GM19468 (cell line): ENCODE results near the gene PTGER3.

Source experiments
- ATAC-seq: cut with Tn5 transposase; IDR thresholded peaks from one replicate; pipeline ENCODE4 v1.9.1; 2021; ENCODE audit warnings: mild to moderate bottlenecking, moderate library complexity, moderate number of reproducible peaks; ENCODE audit not compliant: unreplicated experiment; ENCODE audit errors: extremely low read depth

PTGER3 gene

DNA sequence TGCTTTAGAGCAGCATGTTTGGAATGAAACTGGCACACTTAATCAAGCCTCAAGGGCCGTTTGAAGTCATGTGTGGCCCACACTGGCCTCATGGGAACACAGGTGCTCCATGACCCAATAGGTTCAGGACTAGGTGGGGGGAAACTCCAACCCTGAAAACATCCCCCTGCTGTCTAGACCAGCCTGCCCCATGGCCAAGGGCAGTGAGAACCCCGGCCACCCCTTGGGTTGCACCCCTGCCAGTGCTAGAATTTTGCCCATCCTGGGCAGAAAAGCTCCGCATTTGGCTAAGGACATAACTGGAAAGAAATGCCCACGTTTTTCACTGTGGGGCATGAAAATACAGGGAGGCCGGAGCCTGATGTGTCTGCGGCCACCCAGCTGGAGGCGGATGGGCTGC is 6.1 kb upstream of the PTGER3 start:
- no peak for ATAC-seq

DNA sequence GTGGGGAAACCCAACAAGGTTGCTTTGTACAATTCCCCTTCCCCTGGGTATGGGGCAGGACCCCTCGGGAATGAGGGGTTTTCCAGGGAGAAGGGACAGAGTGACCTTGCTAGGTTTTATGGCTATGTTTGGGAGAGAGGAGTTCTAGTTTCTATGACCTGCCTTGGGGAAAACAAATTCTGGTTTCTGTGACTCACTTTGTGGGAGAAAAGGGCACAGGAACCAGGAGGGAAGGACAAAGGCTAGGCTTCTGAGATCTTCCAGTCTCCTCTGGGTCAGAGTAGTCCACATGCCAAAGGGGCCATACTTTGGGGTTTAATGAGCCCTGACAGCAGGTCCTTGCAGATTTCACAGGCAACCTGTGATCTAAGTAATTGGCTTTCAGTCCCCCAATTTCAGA is 5.5 kb upstream of the PTGER3 start:
- no peak for ATAC-seq

DNA sequence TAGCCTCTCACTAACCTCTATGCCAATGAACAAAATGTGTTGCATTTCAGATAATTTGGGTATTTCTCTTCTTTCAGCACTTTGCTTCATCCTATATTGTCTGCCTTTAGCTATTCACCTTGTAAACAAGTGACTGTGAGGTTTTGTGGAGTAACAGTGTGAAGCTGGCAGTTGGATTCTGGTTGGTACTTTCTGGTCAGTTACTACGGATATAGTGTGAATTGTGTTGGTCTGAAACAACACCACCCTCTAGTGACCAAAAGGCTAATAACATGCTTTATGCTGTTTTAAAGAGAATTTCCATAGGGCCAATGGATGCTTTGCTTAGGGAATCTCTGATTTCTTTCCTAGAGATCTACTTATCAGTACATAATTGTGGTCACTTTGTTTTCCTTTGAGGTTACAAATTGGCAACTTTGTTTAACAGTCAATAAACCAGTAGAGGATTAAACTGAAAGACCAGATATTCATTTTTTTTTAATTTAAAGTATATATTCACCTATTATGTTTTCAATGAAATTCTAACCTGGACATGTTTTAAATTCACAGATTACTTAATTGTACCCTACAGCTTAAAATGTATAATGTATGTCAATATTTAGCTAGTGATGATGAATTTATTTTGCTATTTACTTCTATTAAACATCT is 2.5 kb upstream of the PTGER3 start:
- peak; percentile 64 for ATAC-seq

DNA sequence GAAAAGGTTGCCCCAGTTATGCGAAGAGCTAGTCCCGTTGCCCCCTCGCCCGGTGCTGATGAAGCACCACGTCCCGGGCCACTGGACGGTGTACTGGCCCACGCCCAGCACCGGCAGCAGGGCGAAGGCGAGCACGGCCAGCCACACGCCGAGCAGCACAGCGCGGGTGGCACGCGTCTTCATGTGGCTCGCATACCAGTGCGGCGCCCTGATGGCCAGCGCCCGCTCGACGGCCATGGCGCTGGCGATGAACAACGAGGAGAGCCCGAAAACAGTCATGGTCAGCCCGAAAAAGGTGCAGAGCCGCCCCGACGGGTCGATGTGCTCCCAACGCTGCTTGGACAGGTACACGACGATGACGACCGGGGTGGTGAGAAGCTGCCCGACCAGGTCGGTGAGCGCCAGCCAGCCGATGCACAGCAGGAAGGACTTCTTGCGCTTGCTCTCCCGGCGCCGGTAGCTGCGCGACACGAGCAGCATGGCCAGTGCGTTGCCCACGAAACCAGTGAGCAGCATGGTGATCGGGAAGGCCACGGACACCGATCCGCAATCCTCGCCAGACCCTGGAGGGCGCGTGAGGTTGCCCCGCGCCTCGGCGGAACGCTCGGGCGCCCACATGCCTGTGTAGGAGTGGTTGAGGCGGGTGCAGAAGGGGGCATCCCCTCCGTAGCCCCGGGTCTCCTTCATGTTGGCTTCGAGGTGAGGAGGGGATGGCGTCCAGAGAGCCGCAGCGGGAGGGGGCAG is 553 bp downstream of the PTGER3 start:
- ATAC-seq = no peak

DNA sequence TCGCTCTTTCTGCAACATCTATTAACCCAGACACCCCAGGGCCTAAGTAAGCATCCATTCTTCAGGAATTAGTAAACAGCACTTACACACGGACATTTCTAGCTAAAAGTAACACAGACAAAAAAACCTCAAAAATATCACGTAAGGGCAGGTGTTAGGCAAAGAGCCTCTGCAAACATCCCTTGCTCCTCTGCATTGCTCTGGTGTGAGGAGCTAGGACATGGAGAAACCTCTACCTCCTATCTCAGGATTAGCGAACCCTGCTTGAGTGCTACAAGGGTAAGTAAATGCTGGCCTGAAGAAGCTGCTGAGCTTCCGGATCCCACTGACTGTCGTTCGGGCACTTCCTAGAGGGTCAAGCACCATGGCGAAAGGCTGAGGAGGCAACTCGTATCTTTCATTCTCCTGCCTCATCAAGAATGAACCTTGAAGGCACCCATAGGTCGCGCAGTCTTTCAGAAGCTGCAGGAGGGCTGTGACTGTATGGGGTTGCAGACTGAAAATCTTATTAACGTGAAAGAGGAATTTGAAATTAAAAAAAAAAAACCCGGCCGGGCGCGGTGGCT is 2.1 kb downstream of the PTGER3 start:
- ATAC-seq = no peak

DNA sequence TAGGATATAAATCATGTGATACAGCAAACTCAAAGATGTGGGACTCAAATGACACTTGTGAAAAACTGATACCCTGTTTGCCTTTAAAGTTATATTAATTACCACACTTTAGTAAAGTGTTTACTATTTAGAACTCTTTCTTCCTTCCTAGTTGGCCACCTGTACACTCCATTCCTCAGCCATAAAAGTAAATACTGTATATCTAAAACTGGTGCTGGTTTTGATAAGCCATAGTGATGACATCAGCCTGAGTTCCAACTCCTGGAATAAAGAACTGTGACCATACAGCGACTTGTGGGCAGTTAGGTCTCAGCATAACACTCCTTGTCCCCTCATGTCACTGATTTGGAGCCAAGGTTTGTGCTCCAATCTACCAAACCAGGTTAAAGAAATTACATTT is 2.8 kb downstream of the PTGER3 start:
- no peak for ATAC-seq

DNA sequence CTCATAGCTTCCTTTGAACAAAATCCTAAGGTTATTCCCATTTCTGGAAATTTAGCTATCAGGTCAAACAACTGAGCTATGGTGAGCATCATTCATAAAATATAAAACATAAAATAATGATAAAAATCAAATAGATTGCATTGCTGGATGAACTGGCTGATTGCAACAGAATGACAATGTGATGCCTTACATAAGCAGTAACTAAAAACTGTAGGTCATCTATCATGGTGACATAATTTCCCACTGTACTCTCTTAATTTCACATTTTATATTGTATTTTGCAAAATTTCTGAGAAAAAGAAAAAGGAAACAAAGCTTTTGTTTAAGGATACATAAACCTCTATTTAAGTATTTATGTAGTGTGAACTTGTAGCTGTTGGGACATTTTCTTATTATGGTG is 4.6 kb downstream of the PTGER3 start:
- ATAC-seq = no peak

DNA sequence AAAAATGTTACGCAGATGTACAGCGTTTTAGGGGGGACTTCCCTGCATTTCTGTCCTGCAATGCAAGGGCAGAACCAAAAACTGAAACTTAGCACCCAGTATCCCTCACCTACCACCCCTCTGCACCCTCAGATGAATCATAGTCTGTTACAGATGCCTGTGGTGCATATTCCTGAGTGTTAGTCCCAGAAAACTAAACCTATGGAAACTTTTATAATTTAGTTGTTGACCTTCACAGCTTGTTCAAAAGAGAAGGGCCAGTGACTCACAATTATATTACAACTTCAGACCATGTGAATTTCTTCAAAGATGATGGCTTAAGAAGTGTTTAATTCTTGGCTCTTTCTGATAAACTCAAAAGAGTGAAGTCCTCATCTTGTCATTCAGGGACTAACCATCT is 5.8 kb downstream of the PTGER3 start:
- ATAC-seq = no peak

DNA sequence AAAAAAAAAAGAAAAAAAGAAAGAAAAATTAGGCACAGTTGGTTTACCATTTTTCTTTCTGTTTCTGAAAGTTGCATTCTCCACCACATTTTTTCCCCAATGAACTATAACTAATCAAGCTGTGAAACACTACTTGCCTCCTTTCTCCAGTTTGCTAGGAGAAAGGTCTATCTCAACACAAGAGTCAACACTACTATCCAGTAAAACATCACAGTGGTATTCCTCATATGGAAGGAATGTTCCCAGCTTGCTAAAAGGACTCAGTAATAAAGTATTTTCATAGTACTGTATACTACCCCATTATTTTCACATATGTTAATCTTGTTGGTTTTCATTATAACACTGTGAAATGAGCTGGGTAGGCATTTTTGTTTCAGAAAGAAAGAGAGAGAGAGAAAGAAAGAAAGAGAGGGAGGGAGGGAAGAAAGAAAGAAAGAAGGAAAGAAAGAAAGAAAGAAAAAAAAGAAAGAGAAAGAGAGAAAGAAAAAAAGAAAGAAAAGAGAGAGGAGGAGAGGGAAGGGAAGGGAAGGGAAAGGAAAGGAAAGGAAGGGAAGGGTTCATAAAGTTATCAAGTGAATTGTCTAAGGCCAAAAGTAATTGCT is 7.9 kb downstream of the PTGER3 start:
- no peak for ATAC-seq

DNA sequence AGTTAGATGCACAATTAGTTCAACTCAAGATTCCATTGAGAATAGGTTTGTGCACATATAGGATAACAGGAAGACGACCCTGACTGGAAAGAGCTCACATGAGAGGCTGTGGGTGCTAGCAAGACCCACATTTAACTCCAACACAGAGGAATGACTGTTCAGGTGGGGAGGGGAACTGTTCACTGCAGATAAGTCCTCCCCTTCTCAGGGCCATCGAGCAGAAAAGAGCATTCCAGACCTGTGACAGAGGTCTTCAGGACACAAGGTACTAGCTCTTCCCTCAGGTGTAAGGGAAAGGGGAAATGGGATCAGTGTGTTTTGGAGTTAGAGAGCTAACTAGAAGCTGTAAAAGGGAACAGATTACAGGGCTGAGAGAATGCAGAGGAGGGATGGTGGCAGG is 8.7 kb downstream of the PTGER3 start:
- no peak for ATAC-seq

DNA sequence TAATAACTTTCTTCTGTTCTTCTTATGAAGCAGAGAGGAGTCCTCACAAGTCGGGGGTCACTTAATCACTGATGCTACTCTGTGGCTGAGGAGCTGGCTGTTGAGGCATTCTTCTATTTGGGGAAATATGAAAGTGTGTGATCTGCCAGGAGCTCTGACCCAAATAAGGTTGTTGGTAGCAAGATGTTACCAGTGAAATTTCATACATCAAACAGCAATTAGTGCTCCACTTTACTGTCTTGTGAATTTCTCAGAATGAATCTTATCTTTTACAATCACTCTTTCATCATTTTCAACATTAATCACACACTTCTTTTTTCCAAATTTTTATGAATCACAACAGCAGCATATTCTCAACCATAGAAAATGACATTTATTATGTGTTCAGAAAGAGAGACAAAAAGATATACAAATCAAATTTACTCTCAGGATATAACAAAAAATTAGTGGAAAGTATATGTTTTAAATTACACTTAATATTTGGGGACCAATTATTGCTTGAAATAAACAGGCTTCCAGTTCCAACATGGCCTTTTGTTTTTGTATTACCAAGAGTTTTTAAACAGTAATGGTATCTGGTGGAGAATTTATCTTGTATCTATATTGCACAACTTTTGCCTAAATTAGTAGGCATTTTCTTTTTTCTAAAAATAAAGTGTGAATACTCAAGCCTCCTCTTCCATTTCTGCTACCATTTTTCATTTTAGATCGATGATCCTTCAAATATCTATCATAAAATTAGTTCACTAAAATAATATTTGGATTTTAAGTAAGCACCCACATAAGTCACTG is 9.6 kb downstream of the PTGER3 start:
- ATAC-seq = no peak

DNA sequence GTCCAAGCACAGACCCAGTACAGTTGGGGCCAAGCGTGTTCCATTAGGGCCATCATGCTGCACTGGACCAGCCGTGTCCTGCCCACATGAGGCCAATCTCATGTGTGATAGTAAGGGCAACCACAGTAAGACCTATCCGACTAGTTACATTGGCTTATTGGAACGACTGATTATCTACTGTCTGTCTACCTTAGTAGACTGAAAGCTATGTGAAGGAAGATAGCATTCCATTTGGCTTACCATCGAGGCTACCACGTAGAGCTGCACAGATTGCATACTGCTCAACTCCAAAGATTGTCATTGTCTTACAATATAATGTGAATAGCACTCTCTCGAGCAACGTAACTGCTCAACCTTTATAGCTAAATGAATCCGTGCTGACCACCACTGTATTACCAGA is 10.6 kb downstream of the PTGER3 start:
- no peak for ATAC-seq

DNA sequence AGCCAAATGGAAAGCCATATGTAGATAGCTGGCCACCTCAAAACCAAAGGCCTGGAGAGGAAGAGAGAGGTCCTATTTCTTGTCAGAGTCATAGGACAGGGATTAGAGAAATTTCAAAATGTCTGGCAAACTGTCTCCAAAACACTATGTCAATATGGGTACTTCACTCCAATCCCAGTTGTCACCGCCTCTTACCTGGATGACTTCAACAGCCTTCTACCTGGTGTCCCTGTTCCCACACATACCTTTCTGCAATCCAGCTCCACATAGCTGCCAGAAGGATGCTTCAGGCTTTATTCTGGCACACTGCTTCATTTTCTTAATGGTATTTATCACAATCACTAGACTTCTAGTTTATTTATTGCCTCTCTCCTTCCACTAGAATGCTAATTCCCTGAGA is 14.5 kb downstream of the PTGER3 start:
- no peak for ATAC-seq

DNA sequence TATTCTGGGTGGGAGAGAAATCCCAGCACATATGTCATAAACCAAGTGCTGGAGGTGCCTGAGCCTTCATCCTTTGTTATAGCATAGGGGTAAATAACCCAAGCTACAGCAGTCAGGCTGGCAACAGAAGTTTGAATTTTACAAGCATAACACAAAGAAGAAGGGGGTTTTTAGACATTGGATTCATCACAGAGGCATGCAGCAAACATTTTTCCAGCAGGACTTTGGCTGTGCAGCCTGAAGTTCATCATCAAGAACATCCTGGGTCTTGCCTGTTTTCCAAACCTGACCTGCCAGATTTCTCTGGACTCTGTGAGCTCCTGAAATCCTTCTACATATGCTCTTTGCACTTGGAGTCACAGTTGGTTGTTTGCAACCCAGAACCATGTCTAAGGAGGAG is 16.2 kb downstream of the PTGER3 start:
- ATAC-seq = no peak

DNA sequence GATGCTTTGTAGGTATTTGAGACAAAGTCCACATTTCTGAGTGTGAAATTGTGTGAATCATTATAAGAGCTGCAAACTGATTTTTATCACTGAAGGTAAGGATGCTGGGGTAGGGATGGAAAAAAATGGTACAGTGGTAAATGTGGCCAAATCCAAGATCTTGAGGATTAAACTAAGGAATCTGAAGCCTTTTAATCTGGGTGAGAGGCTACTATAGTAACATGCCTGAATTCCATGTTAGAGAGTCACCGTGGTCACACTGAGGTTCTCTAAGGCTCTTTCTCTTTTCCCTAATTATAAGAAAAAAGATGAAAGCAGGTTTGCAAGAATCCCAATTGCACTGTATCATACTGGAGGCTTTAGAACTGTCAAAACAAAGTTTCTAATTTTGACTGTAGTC is 17.6 kb downstream of the PTGER3 start:
- ATAC-seq = no peak

DNA sequence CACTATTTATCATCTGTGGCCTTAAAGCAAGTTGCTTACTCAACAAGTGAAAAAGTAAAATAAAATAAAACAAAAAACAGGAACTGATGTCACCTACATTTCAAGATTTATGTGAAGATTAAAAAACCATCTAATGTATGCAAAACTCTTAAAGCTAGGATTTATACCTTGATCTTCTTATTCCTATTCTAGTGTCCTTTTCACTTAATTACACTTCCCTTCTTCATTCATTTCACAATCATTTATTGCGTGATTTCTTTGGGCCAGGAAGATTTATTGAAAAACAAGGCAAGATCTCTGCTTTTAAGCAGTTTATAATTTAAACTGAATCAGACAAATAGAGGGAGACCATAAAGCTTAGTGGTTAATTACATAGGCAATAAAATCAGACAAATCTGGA is 18.6 kb downstream of the PTGER3 start:
- no peak for ATAC-seq

DNA sequence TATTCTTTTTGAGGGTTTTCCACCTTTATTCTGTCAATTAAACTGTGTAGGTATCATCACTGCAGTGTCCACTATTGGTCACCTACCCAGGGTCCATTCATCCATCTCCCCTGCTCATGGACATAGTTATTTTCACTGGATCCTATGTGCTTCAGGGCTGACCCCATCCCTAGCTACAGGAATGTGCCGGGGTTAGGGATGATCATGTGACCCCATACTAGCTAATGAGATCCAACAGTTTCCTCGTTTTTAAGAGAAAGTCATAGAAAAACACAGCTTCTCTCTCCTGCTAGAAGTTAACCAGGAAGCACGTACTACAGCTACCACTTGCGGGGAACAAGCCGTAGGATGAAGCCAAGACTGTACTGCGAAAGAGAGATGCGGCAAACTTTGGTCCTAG is 19.6 kb downstream of the PTGER3 start:
- ATAC-seq = no peak

DNA sequence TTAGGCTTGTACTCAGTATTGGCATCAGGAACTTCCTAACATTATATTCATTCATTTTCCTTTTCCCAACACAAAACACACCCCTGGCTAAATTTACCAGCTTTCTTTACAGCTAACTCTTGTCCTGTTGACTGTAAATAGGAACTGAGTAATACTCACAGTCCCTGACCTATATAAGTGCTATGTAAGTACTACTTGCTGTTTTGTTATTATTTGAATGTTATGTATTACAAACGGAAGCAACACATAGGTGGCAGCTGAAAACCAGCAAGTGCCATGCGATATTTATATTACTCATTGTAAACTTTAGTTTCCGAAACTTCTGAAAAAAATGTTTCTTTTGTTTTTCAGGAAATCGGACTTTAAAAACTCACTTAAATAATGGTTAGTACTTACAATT is 21.5 kb downstream of the PTGER3 start:
- no peak for ATAC-seq

DNA sequence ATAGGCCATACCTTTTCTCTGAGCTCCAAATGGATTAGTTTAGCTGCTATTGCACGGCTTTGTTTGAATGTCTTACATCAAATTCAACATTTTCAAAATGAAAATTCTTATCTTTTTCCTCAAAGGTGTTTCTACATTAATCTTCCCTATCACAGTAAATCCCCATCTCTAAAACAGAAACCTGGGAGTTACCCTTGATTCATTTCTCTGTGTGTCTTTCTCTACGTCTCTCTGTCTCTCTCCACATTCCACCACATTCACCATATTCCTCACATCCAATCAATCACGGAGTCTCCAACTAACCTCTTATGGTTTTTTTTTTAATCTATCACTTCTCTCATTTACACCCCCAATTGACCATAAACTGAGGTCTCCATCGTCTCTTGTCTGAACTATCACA is 24.1 kb downstream of the PTGER3 start:
- no peak for ATAC-seq

DNA sequence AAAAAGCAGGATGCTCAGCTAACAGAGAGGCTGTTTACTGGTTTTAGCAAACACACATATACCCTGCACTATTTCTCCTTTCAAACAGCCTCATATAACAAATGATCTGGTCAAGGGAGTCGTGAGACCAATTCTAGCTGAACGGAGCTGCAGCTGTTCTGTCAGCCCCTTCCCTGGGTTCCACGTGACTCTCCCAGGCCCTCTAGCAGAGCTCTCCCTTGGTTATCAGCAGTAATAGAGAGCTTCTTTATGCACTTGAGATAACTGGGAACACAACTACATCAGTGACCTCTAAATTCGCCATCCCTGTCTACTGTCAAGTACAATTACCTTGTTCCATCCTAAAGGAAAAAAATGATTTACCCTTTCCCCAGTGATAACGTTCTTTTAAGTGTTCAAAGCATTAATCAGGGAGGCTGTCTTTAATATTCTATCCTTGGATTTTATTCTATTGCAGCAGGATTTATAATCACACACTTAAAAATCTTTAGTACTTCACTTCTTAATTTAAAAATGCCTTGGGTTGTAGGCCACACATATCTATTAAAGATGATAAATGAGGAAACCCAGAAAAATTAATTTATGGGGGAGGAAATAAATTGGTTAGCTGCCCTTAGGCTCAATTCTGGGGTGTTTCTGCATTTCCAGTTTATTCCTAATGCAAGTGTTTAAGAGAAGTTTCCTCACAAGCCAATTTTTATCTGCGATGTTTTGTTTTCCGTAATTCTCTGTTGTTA is 28.2 kb downstream of the PTGER3 start:
- no peak for ATAC-seq
